Esophagus muscularis mucosa (tissue), 4 donors: Measurements from ENCODE around the gene SYNDIG1. TPM values are rescaled to one million over a fixed set of nuclear protein-coding genes. Genes with fewer than 3 reads are reported as not detected.

Experiments
- DNase-seq: peaks from one replicate; pipeline ENCODE4 v3.0.0-alpha.2; 2017; ENCODE audit errors: extremely low spot score
- H3K27ac ChIP-seq, 4 donors: fragments of 200-600 bp; sonication (generic); replicated peaks in 1 of 4; 1 replicate in 3 of 4; 2 replicates in 1 of 4; pipeline ENCODE4 v1.5.1; 2016 to 2019; ENCODE audit warnings: mild to moderate bottlenecking in 1 of 4
- H3K27me3 ChIP-seq, 4 donors: fragments of 200-600 bp; sonication (generic); one replicate each; pipeline versions ENCODE4 v1.5.1 to v1.6.0; 2016 to 2019
- H3K36me3 ChIP-seq, 4 donors: fragments of 200-600 bp; sonication (generic); one replicate each; pipeline ENCODE4 v1.5.1; 2016 to 2019
- H3K4me1 ChIP-seq, 4 donors: fragments of 200-600 bp; sonication (generic); one replicate each; pipeline ENCODE4 v1.5.1; 2016 to 2019
- H3K4me3 ChIP-seq, 4 donors: fragments of 200-600 bp; sonication (generic); 1 replicate in 2 of 4; 2 replicates in 2 of 4; pipeline ENCODE4 v1.5.1; 2016 to 2019; ENCODE audit warnings: mild to moderate bottlenecking in 4 of 4, moderate library complexity in 1 of 4
- H3K9me3 ChIP-seq, 4 donors: fragments of 200-600 bp; sonication (generic); 1 replicate in 3 of 4; 2 replicates in 1 of 4; pipeline ENCODE4 v1.5.1; 2016 to 2019
- EP300 ChIP-seq: sonication (generic); formaldehyde crosslinking; IDR thresholded peaks from one replicate; pipeline ENCODE4 v1.6.1; 2017; ENCODE audit warnings: antibody characterized with exemption
- POLR2A ChIP-seq: fragments of 450-650 bp; IDR thresholded peaks from one replicate; pipeline ENCODE4 v1.6.1; 2017; ENCODE audit warnings: antibody characterized with exemption, moderate library complexity, mild to moderate bottlenecking, low read depth
- POLR2AphosphoS5 ChIP-seq, 2 donors: sonication (generic); formaldehyde crosslinking; IDR thresholded peaks; one replicate each; pipeline ENCODE4 v1.6.1; 2017; ENCODE audit warnings: antibody characterized with exemption in 2 of 2
- WGBS: methylation state at CpG from one replicate; pipeline ENCODE4 v1.1.5; 2018; 5-methylcytosine and 5-hydroxymethylcytosine counted together
- intact Hi-C: fragments of 100-400 bp; cut with DNase I; formaldehyde crosslinking; loops from one replicate; pipeline ENCODE4 v1.15.1; 2023
- total RNA-seq, 4 donors: library from RNA; depleted of rRNA; stranded (reverse); fragments of >200 nt; gene quantifications; one replicate each; pipeline versions ENCODE4 v1.1.0 to v1.2.1, GENCODE V29; 2016
- TF ChIP-seq, protein P1 (sequence below), 3 experiments: fragments of 200-600 bp in 2 of 3; fragments of 450-650 bp in 1 of 3; sonication (generic) in 2 of 3; IDR thresholded peaks; one replicate each; pipeline ENCODE4 v1.5.1; 2017 to 2019; ENCODE audit warnings: antibody characterized with exemption in 3 of 3, mild to moderate bottlenecking in 2 of 3, moderate library complexity in 1 of 3

SYNDIG1 gene
- total RNA-seq, 4 donors from 2014 or later = not detected

DNA sequence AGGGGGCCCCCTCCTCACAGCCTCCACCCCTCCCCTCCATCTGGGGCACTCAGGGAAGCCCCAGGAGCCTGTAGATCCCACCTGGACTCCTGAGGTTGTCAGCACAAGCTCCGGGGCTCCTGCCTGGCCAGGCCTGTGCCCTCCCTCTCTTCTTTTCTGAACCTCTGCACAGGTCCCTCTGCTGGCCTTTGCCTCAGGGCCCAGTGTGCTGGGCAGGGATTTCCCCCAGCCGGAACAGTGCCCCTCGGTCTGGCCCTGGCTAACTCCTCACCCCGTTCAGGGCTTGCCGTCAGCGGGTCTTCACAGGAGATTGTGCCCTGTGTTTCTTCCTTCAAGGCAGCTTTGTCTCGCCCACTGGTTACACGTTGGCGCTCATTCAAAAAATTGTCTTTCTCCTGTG, 64.9 kb downstream of the SYNDIG1 start:
- H3K4me1 ChIP-seq = no peaks in the 10 kb centered on the region
- peaks cover 0 to 14% (median 0%) of the 10 kb centered on the region in 4 donors for H3K27me3 ChIP-seq
- H3K36me3 ChIP-seq = no peaks in the 10 kb centered on the region
- no peak overlapping the region for H3K27ac ChIP-seq
- DNase-seq = no peak
- whole genome bisulfite sequencing = 87% methylated on average over 7 of the region's 9 CpGs
- intact Hi-C loops = no loop called here
- TF ChIP-seq EP300 (no peak), POLR2AphosphoS5 (IDR thresholded peaks at IDR 0.05) (no peak), POLR2A (no peak)
- TF ChIP-seq, protein P1, sequence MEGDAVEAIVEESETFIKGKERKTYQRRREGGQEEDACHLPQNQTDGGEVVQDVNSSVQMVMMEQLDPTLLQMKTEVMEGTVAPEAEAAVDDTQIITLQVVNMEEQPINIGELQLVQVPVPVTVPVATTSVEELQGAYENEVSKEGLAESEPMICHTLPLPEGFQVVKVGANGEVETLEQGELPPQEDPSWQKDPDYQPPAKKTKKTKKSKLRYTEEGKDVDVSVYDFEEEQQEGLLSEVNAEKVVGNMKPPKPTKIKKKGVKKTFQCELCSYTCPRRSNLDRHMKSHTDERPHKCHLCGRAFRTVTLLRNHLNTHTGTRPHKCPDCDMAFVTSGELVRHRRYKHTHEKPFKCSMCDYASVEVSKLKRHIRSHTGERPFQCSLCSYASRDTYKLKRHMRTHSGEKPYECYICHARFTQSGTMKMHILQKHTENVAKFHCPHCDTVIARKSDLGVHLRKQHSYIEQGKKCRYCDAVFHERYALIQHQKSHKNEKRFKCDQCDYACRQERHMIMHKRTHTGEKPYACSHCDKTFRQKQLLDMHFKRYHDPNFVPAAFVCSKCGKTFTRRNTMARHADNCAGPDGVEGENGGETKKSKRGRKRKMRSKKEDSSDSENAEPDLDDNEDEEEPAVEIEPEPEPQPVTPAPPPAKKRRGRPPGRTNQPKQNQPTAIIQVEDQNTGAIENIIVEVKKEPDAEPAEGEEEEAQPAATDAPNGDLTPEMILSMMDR (IDR thresholded peaks at IDR 0.05) = no peak
- no peaks in the 10 kb centered on the region for H3K9me3 ChIP-seq
- no peak overlapping the region for H3K4me3 ChIP-seq

DNA sequence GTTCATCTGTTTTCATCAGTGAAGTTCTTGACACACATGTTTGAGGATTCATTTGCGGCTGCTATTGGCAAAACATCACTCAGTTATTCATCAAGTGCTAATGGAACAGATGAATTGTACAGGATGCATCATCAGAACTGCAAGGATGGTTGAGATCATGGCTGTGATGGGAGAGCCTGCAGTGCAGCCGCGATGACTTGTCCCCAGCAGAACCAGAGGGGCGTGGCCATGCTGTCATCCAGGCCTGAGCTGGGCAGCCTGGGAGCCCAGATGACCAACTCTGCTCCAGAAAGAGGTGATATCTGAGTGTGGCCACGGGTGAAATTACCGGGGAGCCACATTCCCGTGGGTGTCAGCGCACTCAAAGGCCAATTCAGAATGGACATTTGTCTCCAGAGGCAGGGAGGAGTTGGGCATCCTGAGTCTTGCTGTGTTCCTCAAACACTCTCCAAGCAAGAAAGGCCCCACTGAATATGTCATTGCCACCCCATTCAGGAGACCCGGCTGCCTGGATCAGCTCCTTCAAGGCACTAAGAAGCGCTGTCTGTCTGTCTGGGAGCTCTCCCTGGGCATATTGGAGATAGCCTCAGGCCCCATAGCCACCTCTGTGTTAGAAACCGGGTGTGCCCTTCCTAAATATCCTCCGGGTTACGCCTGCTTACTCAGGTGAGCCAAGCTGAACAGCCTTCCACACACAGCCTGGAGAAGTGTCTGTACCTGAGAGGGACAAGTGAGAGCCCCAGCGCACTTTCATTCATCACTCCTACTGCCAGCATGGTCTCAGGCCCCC, 66.7 kb downstream of the SYNDIG1 start:
- WGBS = 88% methylated on average over 12 of the region's 14 CpGs
- TF ChIP-seq POLR2AphosphoS5 (IDR thresholded peaks at IDR 0.05) = no peak
- TF ChIP-seq, protein P1 (IDR thresholded peaks at IDR 0.05) = no peak
- no peak for TF ChIP-seq POLR2A
- no peak for TF ChIP-seq EP300

DNA sequence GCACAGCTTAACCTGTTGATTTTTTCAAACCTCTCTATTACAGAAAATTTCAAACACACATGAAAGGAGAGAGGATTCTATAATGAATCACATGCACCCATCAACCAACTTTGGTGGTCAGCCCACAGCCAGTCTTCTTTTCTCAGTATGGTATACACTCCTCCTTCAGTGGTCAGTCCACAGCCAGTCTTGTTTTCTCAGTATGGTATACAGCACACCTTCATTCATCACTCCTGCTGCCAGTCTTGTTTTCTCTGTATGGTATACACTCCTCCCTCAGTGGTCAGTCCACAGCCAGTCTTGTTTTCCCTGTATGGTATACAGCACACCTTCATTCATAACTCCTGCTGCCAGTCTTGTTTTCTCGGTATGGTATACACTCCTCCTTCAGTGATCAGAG, 67.8 kb downstream of the SYNDIG1 start:
- Histone ChIP-seq H3K36me3 (no peaks in the 10 kb centered on the region), H3K4me1 (no peaks in the 10 kb centered on the region), H3K27ac (no peak overlapping the region), H3K4me3 (no peak overlapping the region), H3K9me3 (peaks cover 0 to 6% (median 0%) of the 10 kb centered on the region in 4 donors), H3K27me3 (peaks cover 0 to 5% (median 0%) of the 10 kb centered on the region in 4 donors)
- TF ChIP-seq, protein P1 (IDR thresholded peaks at IDR 0.05) = no peak
- no peak for TF ChIP-seq POLR2AphosphoS5 (IDR thresholded peaks at IDR 0.05)
- no peak for TF ChIP-seq POLR2A
- TF ChIP-seq EP300 = no peak
- DNase-seq = no peak
- 89% methylated on average over 1 of the region's 1 CpG for WGBS
- intact Hi-C loops = no loop called here

More for the DNA sequence above, 66.7 kb downstream of the SYNDIG1 start:
- Histone ChIP-seq H3K4me1 (no peaks in the 10 kb centered on the region), H3K4me3 (no peak overlapping the region), H3K36me3 (no peaks in the 10 kb centered on the region), H3K27me3 (peaks cover 0 to 5% (median 0%) of the 10 kb centered on the region in 4 donors), H3K27ac (no peak overlapping the region), H3K9me3 (peaks cover 0 to 6% (median 0%) of the 10 kb centered on the region in 4 donors)
- DNase-seq = no peak
- intact Hi-C loops = no loop called here

DNA sequence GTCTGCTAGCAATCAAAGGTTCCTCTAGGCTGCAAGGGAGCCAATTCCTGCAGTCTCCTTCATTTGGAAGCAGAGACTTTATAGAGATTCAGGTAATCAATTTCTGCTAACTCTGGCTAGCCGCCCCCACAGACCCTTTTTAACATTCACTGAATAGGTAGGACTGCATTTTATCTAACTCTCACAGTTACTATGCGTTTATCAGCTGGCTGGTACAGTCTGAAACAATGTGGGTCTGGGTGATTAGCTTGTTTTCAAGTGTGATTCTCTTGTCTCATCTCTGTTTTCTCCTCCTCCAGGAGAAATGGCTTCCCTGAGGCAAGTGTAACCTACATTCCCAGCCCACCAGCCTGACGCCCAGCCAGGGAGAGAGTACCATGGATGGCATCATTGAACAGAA, 73.3 kb downstream of the SYNDIG1 start:
- H3K4me3 ChIP-seq = no peak overlapping the region
- no peak overlapping the region for H3K27ac ChIP-seq
- peaks cover 0 to 7% (median 0%) of the 10 kb centered on the region in 4 donors for H3K27me3 ChIP-seq
- peaks cover 0 to 16% (median 7%) of the 10 kb centered on the region in 4 donors for H3K9me3 ChIP-seq
- no peak for TF ChIP-seq POLR2AphosphoS5 (IDR thresholded peaks at IDR 0.05)
- TF ChIP-seq, protein P1 (IDR thresholded peaks at IDR 0.05) = no peak
- no peak for TF ChIP-seq POLR2A
- no peak for TF ChIP-seq EP300
- DNase-seq = peak; percentile 79
- peaks cover 0 to 2% (median 0%) of the 10 kb centered on the region in 4 donors for H3K4me1 ChIP-seq
- no peaks in the 10 kb centered on the region for H3K36me3 ChIP-seq
- intact Hi-C loops = no loop called here
- 80% methylated on average over 3 of the region's 3 CpGs for whole genome bisulfite sequencing
